HCT116 (cell line): ENCODE results near the gene SAMD9. TPM values are rescaled to one million over a fixed set of nuclear protein-coding genes. Genes with fewer than 3 reads are reported as not detected.

Experiments
- ATAC-seq: fragments of 200-7000 bp; cut with Tn5 transposase; 2 replicates; pipeline ENCODE4 v1.9.1; 2020; ENCODE audit warnings: mild to moderate bottlenecking, moderate library complexity
- BruUV-seq: library from RNA; stranded (reverse); fragments of 400-500 nt; replicated peaks from 2 replicates; lab custom pipeline; 2021; lab: Mats Ljungman, UMichigan
- CTCF ChIA-PET: fragments of 300-600 bp; sonication (Branson Sonifier 250); formaldehyde crosslinking; loops from one replicate; lab custom pipeline; 2021; ENCODE audit warnings: antibody characterized with exemption; lab: Charles Lee
- POLR2A ChIA-PET: fragments of 300-600, 350-600 bp; sonication (Branson Sonifier 250); formaldehyde crosslinking; loops from one replicate; lab custom pipeline; 2021; ENCODE audit warnings: antibody characterized with exemption; lab: Charles Lee
- RAD21 ChIA-PET, 2 experiments: fragments of 300-600 bp; sonication (Branson Sonifier 250); formaldehyde crosslinking; loops; one replicate each; lab custom pipeline; 2023; ENCODE audit warnings: low total read pairs in 2 of 2; ENCODE audit not compliant: uncharacterized antibody in 2 of 2, unreplicated experiment in 2 of 2, low non-redundant PET in 1 of 2; lab: Charles Lee
- DNase-seq: peaks from one replicate; pipeline ENCODE4 v3.0.0-alpha.2; 2010; ENCODE audit warnings: low read depth, low spot score
- H2AFZ ChIP-seq: fragments of 200-600 bp; shearing (Covaris generic), sonication (generic); 2 replicates; pipeline ENCODE4 v1.6.1; 2017; ENCODE audit warnings: low read depth, mixed run types, mixed read lengths, antibody characterized with exemption, low read length; ENCODE audit not compliant: poor library complexity, severe bottlenecking
- H3K27ac ChIP-seq: 2 replicates; pipeline ENCODE4 v1.5.1; 2012; ENCODE audit warnings: low read depth, low read length
- H3K27me3 ChIP-seq: fragments of 200-600 bp; sonication (generic); 2 replicates; pipeline ENCODE4 v1.6.1; 2016; ENCODE audit warnings: mixed run types, low read length, mixed read lengths; ENCODE audit not compliant: insufficient read depth
- H3K36me3 ChIP-seq, 2 experiments: fragments of 200-500 bp in 1 of 2; fragments of 200-600 bp in 1 of 2; sonication (Bioruptor generic) in 1 of 2; sonication (generic) in 1 of 2; 2 replicates each; pipeline versions ENCODE4 v1.5.1 to v1.6.1; 2014 to 2016; ENCODE audit warnings: low read length in 2 of 2, inconsistent platforms in 1 of 2, mixed read lengths in 1 of 2, mixed run types in 1 of 2; ENCODE audit not compliant: insufficient read depth in 2 of 2, control insufficient read depth in 1 of 2
- H3K4me1 ChIP-seq, 2 experiments: fragments of 200-600 bp in 1 of 2; sonication (generic) in 1 of 2; 2 replicates each; pipeline versions ENCODE4 v1.5.1 to v1.6.1; 2012 to 2017; ENCODE audit warnings: low read length in 2 of 2, inconsistent platforms in 1 of 2, mild to moderate bottlenecking in 1 of 2, mixed read lengths in 1 of 2, mixed run types in 1 of 2, moderate library complexity in 1 of 2; ENCODE audit not compliant: insufficient read depth in 2 of 2, control insufficient read depth in 1 of 2
- H3K4me2 ChIP-seq: fragments of 200-600 bp; sonication (generic); 2 replicates; pipeline ENCODE4 v1.6.1; 2017; ENCODE audit warnings: mixed run types, low read length, mixed read lengths
- H3K4me3 ChIP-seq, 2 experiments: fragments of 200-600 bp in 1 of 2; sonication (generic) in 1 of 2; replicated peaks in 1 of 2; 2 replicates each; pipeline ENCODE4 v1.5.1; 2011 to 2016; ENCODE audit warnings: low read length in 2 of 2, control low read depth in 1 of 2, low read depth in 1 of 2, mild to moderate bottlenecking in 1 of 2, mixed read lengths in 1 of 2, mixed run types in 1 of 2
- H3K79me2 ChIP-seq: fragments of 200-600 bp; sonication (generic); 2 replicates; pipeline ENCODE4 v1.6.1; 2017; ENCODE audit warnings: mild to moderate bottlenecking, mixed run types, low read length, moderate library complexity, mixed read lengths; ENCODE audit not compliant: insufficient read depth
- H3K9ac ChIP-seq: fragments of 200-600 bp; sonication (generic); 2 replicates; pipeline ENCODE4 v1.6.1; 2016; ENCODE audit warnings: low read length, mixed read lengths
- H3K9me2 ChIP-seq: fragments of 200-600 bp; sonication (generic), shearing (Covaris generic); 2 replicates; pipeline ENCODE4 v1.6.1; 2017; ENCODE audit warnings: mixed run types, mild to moderate bottlenecking, moderate library complexity; ENCODE audit not compliant: insufficient read depth
- H3K9me3 ChIP-seq, 2 experiments: fragments of 200-500 bp in 1 of 2; fragments of 200-600 bp in 1 of 2; sonication (Bioruptor generic) in 1 of 2; sonication (generic) in 1 of 2; 2 replicates each; pipeline ENCODE4 v1.6.1; 2014 to 2017; ENCODE audit warnings: low read length in 2 of 2, mixed read lengths in 2 of 2, inconsistent platforms in 1 of 2, low read depth in 1 of 2, mild to moderate bottlenecking in 1 of 2, mixed run types in 1 of 2, moderate library complexity in 1 of 2; ENCODE audit not compliant: control insufficient read depth in 1 of 2, insufficient read depth in 1 of 2
- H4K20me1 ChIP-seq: fragments of 200-600 bp; sonication (generic), shearing (Covaris generic); 2 replicates; pipeline ENCODE4 v1.6.1; 2017; ENCODE audit warnings: mixed run types, mild to moderate bottlenecking, moderate library complexity; ENCODE audit not compliant: insufficient read depth
- CEBPB ChIP-seq: IDR thresholded peaks from 2 replicates; pipeline ENCODE4 v1.6.1; 2012; ENCODE audit warnings: low read depth
- EGR1 ChIP-seq: IDR thresholded peaks from 2 replicates; pipeline ENCODE4 v1.6.1; 2012; ENCODE audit warnings: low read depth
- ELF1 ChIP-seq: IDR thresholded peaks from 2 replicates; pipeline ENCODE4 v1.6.1; 2012; ENCODE audit warnings: low read depth, borderline replicate concordance
- EZH2 ChIP-seq: fragments of 200-600 bp; sonication (generic); IDR thresholded peaks from 2 replicates; pipeline ENCODE4 v1.6.1; 2017; ENCODE audit warnings: antibody characterized with exemption, mixed run types
- FOSL1 ChIP-seq: IDR thresholded peaks from 2 replicates; pipeline ENCODE4 v1.6.1; 2012; ENCODE audit warnings: low read depth
- POLR2A ChIP-seq: IDR thresholded peaks from 2 replicates; pipeline ENCODE4 v1.7.0; 2011; ENCODE audit warnings: borderline replicate concordance; ENCODE audit not compliant: insufficient read depth, insufficient read length; ENCODE audit errors: extremely low read depth
- POLR2AphosphoS5 ChIP-seq: IDR thresholded peaks from 2 replicates; pipeline ENCODE4 v1.6.1; 2011; ENCODE audit warnings: mild to moderate bottlenecking, low read depth, low read length, moderate library complexity
- RAD21 ChIP-seq: IDR thresholded peaks from 2 replicates; pipeline ENCODE4 v1.6.1; 2012; ENCODE audit warnings: low read depth, mild to moderate bottlenecking
- SIN3A ChIP-seq: IDR thresholded peaks from 2 replicates; pipeline ENCODE4 v1.6.1; 2012; ENCODE audit warnings: low read depth
- SP1 ChIP-seq: IDR thresholded peaks from 2 replicates; pipeline ENCODE4 v1.6.1; 2012; ENCODE audit warnings: low read depth
- SRF ChIP-seq: IDR thresholded peaks from 2 replicates; pipeline ENCODE4 v1.6.1; 2012; ENCODE audit warnings: low read depth
- TCF7L2 ChIP-seq: IDR thresholded peaks from 2 replicates; pipeline ENCODE4 v1.7.0; 2011; ENCODE audit warnings: borderline replicate concordance, inconsistent platforms; ENCODE audit not compliant: insufficient read depth, insufficient read length; ENCODE audit errors: extremely low read depth
- ZFX ChIP-seq: fragments of 450-650 bp; IDR thresholded peaks from 2 replicates; pipeline ENCODE4 v1.6.1; 2017
- ZNF274 ChIP-seq: fragments of 200-500 bp; sonication (Bioruptor generic); IDR thresholded peaks from 2 replicates; pipeline ENCODE4 v1.6.1; 2014; ENCODE audit warnings: mild to moderate bottlenecking, low read depth, low read length, inconsistent platforms
- intact Hi-C: fragments of 100-400 bp; cut with micrococcal nuclease; formaldehyde crosslinking; loops from 2 replicates; pipeline ENCODE4 v1.10.0; 2022
- total RNA-seq: library from RNA; stranded (reverse); gene quantifications from one replicate; pipeline ENCODE4 v1.2.1, GENCODE V29; 2021; ENCODE audit not compliant: unreplicated experiment
- TF ChIP-seq, protein P1 (sequence below): IDR thresholded peaks from 2 replicates; pipeline ENCODE4 v1.6.1; 2011; ENCODE audit warnings: mild to moderate bottlenecking, low read length, moderate library complexity; ENCODE audit not compliant: insufficient replicate concordance; ENCODE audit errors: extremely low read depth
- TF ChIP-seq, protein P2 (sequence below): IDR thresholded peaks from 2 replicates; pipeline ENCODE4 v1.6.1; 2012
- TF ChIP-seq, protein P3 (sequence below), 3 experiments: fragments of 200-600 bp in 1 of 3; sonication (generic) in 1 of 3; IDR thresholded peaks in 2 of 3; conservative IDR thresholded peaks in 1 of 3; 2 replicates each; pipeline ENCODE4 v1.5.1; 2012 to 2017; ENCODE audit warnings: low read depth in 2 of 3, low read length in 2 of 3, antibody characterized with exemption in 1 of 3, borderline replicate concordance in 1 of 3, control low read depth in 1 of 3, mild to moderate bottlenecking in 1 of 3, mixed read lengths in 1 of 3, mixed run types in 1 of 3, moderate library complexity in 1 of 3; ENCODE audit not compliant: insufficient read depth in 1 of 3

Gene SAMD9
- total RNA-seq, 1 experiment from 2014 or later: 5.3 TPM

DNA sequence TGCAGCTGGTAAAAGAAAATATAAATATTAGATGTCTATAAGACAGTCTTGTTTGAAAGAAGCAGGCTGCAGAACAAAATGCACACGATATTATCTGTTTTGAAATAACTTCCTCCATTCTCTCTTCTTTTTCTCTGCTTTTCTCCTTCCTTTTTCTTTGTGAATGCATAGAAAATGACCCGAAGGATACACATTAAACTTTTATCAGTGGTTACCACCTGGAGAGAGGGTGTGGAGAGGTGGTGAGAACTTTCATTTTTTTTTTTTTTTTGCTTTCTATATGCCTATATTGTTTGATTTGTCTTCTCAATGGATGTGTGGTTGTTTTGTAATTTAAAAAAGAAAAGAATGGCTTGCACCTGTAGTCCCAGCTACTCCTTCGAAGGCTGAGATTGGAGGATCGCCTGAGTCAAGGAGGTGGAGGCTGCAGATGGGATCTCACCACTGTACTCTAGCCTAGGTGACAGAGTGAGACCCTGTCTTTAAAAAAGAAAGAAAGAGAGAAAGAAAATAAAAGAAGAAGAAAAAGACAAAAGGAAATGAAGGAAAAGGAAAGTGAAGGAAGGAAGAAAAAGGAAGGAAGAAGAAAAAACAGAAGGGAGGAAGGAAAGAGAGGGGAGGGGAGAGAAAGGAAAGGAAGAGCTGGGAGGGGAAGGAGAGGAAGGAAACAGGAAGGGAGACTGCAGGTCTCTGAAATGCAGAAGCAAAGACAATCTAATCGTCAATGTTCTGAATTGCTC lies 64.4 kb downstream of the SAMD9 start (continued):
- no peak for TF ChIP-seq TCF7L2
- TF ChIP-seq, protein P1, sequence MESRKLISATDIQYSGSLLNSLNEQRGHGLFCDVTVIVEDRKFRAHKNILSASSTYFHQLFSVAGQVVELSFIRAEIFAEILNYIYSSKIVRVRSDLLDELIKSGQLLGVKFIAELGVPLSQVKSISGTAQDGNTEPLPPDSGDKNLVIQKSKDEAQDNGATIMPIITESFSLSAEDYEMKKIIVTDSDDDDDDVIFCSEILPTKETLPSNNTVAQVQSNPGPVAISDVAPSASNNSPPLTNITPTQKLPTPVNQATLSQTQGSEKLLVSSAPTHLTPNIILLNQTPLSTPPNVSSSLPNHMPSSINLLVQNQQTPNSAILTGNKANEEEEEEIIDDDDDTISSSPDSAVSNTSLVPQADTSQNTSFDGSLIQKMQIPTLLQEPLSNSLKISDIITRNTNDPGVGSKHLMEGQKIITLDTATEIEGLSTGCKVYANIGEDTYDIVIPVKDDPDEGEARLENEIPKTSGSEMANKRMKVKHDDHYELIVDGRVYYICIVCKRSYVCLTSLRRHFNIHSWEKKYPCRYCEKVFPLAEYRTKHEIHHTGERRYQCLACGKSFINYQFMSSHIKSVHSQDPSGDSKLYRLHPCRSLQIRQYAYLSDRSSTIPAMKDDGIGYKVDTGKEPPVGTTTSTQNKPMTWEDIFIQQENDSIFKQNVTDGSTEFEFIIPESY: no peak
- TF ChIP-seq ZNF274: no peak
- no peak for TF ChIP-seq POLR2A
- no peak for TF ChIP-seq RAD21
- no peak for TF ChIP-seq SP1
- TF ChIP-seq ZFX: no peak
- no peak for TF ChIP-seq FOSL1
- no peak for TF ChIP-seq SRF
- TF ChIP-seq, protein P2, sequence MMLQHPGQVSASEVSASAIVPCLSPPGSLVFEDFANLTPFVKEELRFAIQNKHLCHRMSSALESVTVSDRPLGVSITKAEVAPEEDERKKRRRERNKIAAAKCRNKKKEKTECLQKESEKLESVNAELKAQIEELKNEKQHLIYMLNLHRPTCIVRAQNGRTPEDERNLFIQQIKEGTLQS: no peak

DNA sequence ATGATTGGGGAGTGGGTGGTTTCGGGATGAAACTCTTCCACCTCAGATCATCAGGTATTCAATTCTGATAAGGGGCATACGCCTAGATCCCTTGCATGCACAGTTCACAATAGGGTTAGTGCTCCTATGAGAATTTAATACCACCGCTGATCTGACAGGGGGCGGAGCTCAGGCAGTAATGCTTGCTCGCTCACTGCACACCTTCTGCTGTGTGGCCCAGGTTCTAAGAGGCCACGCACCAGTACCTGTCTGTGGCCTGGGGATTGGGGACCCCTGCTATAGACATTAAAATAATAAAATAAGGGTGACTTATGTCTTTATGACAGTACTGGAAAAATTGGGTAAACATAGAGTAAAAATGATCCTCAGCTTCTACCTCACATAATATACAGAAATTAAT lies 66.1 kb downstream of the SAMD9 start:
- BruUV-seq: no TSS peak
- DNase-seq (no peak), ATAC-seq (peak; percentile 63)
- Histone ChIP-seq H3K9ac (no peak overlapping the region), H3K27me3 (no peaks in the 10 kb centered on the region), H3K4me3 (no peak overlapping the region), H4K20me1 (no peaks in the 10 kb centered on the region), H3K36me3 (no peaks in the 10 kb centered on the region), H3K9me3 (no peaks in the 10 kb centered on the region), H3K79me2 (no peaks in the 10 kb centered on the region), H2AFZ (peak overlapping the region; percentile 36), H3K27ac (no peak overlapping the region), H3K4me2 (no peak overlapping the region), H3K4me1 (no peaks in the 10 kb centered on the region), H3K9me2 (no peaks in the 10 kb centered on the region)
- ChIA-PET POLR2A (no interaction called here), CTCF (no interaction called here), RAD21 (no interaction called here)
- no peak for TF ChIP-seq CEBPB
- TF ChIP-seq SIN3A: no peak
- TF ChIP-seq POLR2AphosphoS5: no peak
- TF ChIP-seq, protein P3, sequence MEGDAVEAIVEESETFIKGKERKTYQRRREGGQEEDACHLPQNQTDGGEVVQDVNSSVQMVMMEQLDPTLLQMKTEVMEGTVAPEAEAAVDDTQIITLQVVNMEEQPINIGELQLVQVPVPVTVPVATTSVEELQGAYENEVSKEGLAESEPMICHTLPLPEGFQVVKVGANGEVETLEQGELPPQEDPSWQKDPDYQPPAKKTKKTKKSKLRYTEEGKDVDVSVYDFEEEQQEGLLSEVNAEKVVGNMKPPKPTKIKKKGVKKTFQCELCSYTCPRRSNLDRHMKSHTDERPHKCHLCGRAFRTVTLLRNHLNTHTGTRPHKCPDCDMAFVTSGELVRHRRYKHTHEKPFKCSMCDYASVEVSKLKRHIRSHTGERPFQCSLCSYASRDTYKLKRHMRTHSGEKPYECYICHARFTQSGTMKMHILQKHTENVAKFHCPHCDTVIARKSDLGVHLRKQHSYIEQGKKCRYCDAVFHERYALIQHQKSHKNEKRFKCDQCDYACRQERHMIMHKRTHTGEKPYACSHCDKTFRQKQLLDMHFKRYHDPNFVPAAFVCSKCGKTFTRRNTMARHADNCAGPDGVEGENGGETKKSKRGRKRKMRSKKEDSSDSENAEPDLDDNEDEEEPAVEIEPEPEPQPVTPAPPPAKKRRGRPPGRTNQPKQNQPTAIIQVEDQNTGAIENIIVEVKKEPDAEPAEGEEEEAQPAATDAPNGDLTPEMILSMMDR (IDR thresholded peaks at IDR 0.05 in 2 of 3, conservative IDR thresholded peaks at IDR 0.05 in 1 of 3; ENCODE audit: borderline replicate concordance in 1 of 3, insufficient read depth in 1 of 3, low read depth in 2 of 3, low read length in 2 of 3): no peak
- TF ChIP-seq, protein P1: no peak
- no peak for TF ChIP-seq EZH2
- TF ChIP-seq ELF1: no peak
- TF ChIP-seq SRF: no peak
- TF ChIP-seq, protein P2: no peak
- TF ChIP-seq FOSL1: no peak
- no peak for TF ChIP-seq EGR1
- TF ChIP-seq SP1: no peak
- intact Hi-C loops: loop anchor here (10.0 kb wide), 1 partner anchor 63 kb away; the partner anchor contains the start of gene SAMD9
